Hepatocyte (in vitro differentiated cells): Measurements from ENCODE around the gene UBN1. TPM values are rescaled to one million over a fixed set of nuclear protein-coding genes. Genes with fewer than 3 reads are reported as not detected.

ENCODE experiments used
- DNase-seq: peaks from one replicate; pipeline ENCODE4 v3.0.0-alpha.2; 2016; ENCODE audit warnings: low spot score
- H2AFZ ChIP-seq: fragments of 200-600 bp; sonication (generic); 2 replicates; pipeline ENCODE4 v1.6.0; 2016; ENCODE audit warnings: antibody characterized with exemption, mild to moderate bottlenecking
- H3K27ac ChIP-seq: fragments of 200-600 bp; sonication (generic); 2 replicates; pipeline ENCODE4 v1.5.1; 2016; ENCODE audit warnings: mild to moderate bottlenecking
- H3K27me3 ChIP-seq: fragments of 200-600 bp; sonication (generic); 2 replicates; pipeline ENCODE4 v1.6.1; 2016
- H3K36me3 ChIP-seq: fragments of 200-600 bp; sonication (generic); replicated peaks from 2 replicates; pipeline ENCODE4 v1.5.1; 2016; ENCODE audit warnings: low read depth; ENCODE audit not compliant: insufficient read depth
- H3K4me1 ChIP-seq: fragments of 200-600 bp; sonication (generic); 2 replicates; pipeline ENCODE4 v1.5.1; 2016; ENCODE audit warnings: mild to moderate bottlenecking, moderate library complexity; ENCODE audit not compliant: insufficient read depth
- H3K4me2 ChIP-seq: fragments of 200-600 bp; sonication (generic); 2 replicates; pipeline ENCODE4 v1.6.0; 2016
- H3K4me3 ChIP-seq: fragments of 200-600 bp; sonication (generic); 2 replicates; pipeline ENCODE4 v1.5.1; 2016; ENCODE audit warnings: mild to moderate bottlenecking
- H3K79me2 ChIP-seq: fragments of 200-600 bp; sonication (generic); 2 replicates; pipeline ENCODE4 v1.6.0; 2017; ENCODE audit warnings: mild to moderate bottlenecking
- H3K9me2 ChIP-seq: fragments of 200-600 bp; sonication (generic); replicated peaks from 2 replicates; pipeline ENCODE4 v1.6.0; 2017; ENCODE audit warnings: mild to moderate bottlenecking; ENCODE audit not compliant: insufficient read depth
- H3K9me3 ChIP-seq: fragments of 200-600 bp; sonication (generic); 2 replicates; pipeline ENCODE4 v1.5.1; 2016; ENCODE audit warnings: low read depth, mild to moderate bottlenecking
- H4K20me1 ChIP-seq: fragments of 200-600 bp; sonication (generic); 2 replicates; pipeline ENCODE4 v1.6.0; 2016; ENCODE audit warnings: mild to moderate bottlenecking; ENCODE audit not compliant: insufficient read depth, poor library complexity, severe bottlenecking
- EZH2 ChIP-seq: fragments of 200-600 bp; sonication (generic); IDR thresholded peaks from 2 replicates; pipeline ENCODE4 v1.6.1; 2016; ENCODE audit warnings: antibody characterized with exemption, mild to moderate bottlenecking, borderline replicate concordance
- EZH2phosphoT487 ChIP-seq: fragments of 200-600 bp; sonication (generic); IDR thresholded peaks from one replicate; pipeline ENCODE4 v1.6.1; 2018; ENCODE audit warnings: antibody characterized with exemption, mild to moderate bottlenecking, low read depth, moderate library complexity; ENCODE audit not compliant: unreplicated experiment, severe bottlenecking
- WGBS: methylation state at CpG from one replicate; pipeline ENCODE4 v1.1.6; 2016; ENCODE audit warnings: low lambda C conversion rate; ENCODE audit errors: missing lambda C conversion rate; 5-methylcytosine and 5-hydroxymethylcytosine counted together
- polyA plus RNA-seq: library from polyadenylated mRNA; unstranded; fragments of >200 nt; fragmentation: Nextera tagmentation; extraction: Ambion mirVana; gene quantifications from 2 replicates; pipeline ENCODE4 v1.2.1, GENCODE V29; 2016
- total RNA-seq: library from RNA; depleted of rRNA; stranded (reverse); fragments of >200 nt; gene quantifications from 2 replicates; pipeline ENCODE4 v1.2.3, GENCODE V29; 2014
- TF ChIP-seq, protein P1 (sequence below): fragments of 200-600 bp; sonication (generic); IDR thresholded peaks from 2 replicates; pipeline ENCODE4 v1.5.1; 2016; ENCODE audit warnings: antibody characterized with exemption, mild to moderate bottlenecking; ENCODE audit not compliant: poor library complexity

Gene UBN1
- total and polyA plus RNA-seq, 2 experiments from 2014 or later = 19.1 to 28.1 TPM

DNA sequence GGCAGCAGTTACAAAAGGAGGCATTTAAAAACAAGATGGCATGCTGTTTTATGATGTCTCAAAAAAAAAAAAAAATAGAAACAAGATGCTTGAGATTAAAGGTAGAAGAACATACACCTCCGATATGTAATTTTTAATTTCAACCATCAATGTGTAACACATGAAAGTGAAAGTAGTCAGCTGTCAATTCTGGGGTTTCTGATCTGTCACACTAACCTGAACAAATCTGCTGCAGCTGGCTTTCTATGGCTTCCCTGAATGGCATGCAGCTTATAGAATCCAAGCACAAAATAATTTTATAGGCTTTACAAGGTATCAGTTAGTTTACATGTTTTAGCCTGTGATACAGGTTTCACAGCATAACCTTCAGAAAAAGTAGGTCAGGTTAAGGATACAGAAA lies 13.7 kb upstream of the UBN1 start:
- peaks cover 7% of the 10 kb centered on the region for H4K20me1 ChIP-seq
- no peaks in the 10 kb centered on the region for H3K27me3 ChIP-seq
- no peaks in the 10 kb centered on the region for H3K4me1 ChIP-seq
- no peaks in the 10 kb centered on the region for H3K9me2 ChIP-seq
- peaks cover 22% of the 10 kb centered on the region for H3K79me2 ChIP-seq
- H3K4me2 ChIP-seq = no peak overlapping the region
- TF ChIP-seq EZH2phosphoT487 = no peak
- TF ChIP-seq EZH2 = no peak
- TF ChIP-seq, protein P1, sequence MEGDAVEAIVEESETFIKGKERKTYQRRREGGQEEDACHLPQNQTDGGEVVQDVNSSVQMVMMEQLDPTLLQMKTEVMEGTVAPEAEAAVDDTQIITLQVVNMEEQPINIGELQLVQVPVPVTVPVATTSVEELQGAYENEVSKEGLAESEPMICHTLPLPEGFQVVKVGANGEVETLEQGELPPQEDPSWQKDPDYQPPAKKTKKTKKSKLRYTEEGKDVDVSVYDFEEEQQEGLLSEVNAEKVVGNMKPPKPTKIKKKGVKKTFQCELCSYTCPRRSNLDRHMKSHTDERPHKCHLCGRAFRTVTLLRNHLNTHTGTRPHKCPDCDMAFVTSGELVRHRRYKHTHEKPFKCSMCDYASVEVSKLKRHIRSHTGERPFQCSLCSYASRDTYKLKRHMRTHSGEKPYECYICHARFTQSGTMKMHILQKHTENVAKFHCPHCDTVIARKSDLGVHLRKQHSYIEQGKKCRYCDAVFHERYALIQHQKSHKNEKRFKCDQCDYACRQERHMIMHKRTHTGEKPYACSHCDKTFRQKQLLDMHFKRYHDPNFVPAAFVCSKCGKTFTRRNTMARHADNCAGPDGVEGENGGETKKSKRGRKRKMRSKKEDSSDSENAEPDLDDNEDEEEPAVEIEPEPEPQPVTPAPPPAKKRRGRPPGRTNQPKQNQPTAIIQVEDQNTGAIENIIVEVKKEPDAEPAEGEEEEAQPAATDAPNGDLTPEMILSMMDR = no peak
- H3K9me3 ChIP-seq = no peaks in the 10 kb centered on the region
- no peak for DNase-seq
- no peaks in the 10 kb centered on the region for H3K36me3 ChIP-seq
- H3K27ac ChIP-seq = no peak overlapping the region
- no peak overlapping the region for H2AFZ ChIP-seq
- H3K4me3 ChIP-seq = no peak overlapping the region
- WGBS = 100% methylated on average over 1 of the region's 1 CpG

DNA sequence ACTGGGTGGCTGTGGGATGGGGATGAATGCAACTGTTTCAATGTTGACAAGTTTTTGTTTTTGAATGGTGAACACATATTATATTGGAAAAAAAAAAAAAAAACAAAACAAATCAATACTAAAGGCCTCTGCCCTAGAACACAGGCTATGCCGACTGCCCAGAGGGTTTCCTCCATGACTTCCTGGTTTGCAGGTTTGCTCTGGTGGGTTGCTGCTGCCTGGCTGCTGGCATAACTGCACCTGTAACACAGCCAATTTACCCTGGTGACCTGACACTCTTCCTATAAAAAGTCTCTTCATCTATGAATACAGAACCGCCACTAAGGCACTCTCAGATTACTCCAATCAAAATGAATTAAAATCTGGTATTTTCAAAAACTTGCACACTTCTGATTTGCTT lies 10.6 kb upstream of the UBN1 start:
- TF ChIP-seq, protein P1 = no peak
- TF ChIP-seq EZH2 (no peak), EZH2phosphoT487 (no peak)
- no peak overlapping the region for H3K4me2 ChIP-seq
- H3K27me3 ChIP-seq = no peaks in the 10 kb centered on the region
- H3K9me2 ChIP-seq = no peaks in the 10 kb centered on the region
- WGBS = 90% methylated on average over 2 of the region's 2 CpGs
- peaks cover 7% of the 10 kb centered on the region for H4K20me1 ChIP-seq
- DNase-seq = no peak
- H3K27ac ChIP-seq = no peak overlapping the region
- H3K4me3 ChIP-seq = no peak overlapping the region
- H2AFZ ChIP-seq = no peak overlapping the region
- no peaks in the 10 kb centered on the region for H3K36me3 ChIP-seq
- H3K9me3 ChIP-seq = no peaks in the 10 kb centered on the region
- H3K4me1 ChIP-seq = no peaks in the 10 kb centered on the region
- peaks cover 26% of the 10 kb centered on the region for H3K79me2 ChIP-seq

DNA sequence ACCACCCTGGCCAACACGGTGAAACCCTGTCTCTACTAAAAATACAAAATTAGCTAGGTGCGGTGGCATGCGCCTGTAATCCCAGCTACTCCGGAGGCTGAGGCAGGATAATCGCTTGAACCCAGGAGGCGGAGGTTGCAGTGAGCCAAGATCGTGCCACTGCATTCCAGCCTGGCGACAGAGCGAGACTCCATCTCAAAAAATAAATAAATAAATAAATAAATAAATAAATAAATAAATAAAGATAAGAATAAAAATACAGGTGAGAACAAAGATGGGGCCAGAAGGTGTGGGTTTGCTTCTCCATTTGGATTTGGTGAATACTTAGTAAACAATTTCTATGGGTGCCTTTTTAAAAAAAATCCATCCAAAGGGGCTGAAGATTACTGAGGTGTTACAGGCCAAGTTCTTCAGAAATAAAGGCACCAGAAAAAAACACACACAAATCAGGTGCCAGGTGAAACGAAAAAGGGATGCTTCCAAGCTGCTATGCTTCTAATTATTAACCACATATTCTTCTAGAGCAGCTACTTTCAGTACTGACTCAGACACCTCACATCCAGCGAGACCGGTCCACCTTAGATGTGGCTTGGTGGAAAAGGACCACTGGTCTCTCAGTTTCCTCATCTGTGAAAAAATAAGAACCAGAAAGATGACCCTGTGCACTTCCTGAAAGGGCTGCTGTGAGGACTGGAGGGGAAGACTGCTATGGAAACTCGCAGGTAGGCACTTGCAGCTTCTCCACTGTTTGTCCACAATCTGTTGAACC lies 9.4 kb upstream of the UBN1 start:
- no peak overlapping the region for H2AFZ ChIP-seq
- no peaks in the 10 kb centered on the region for H3K4me1 ChIP-seq
- no peak overlapping the region for H3K4me3 ChIP-seq
- no peak for DNase-seq
- no peaks in the 10 kb centered on the region for H3K27me3 ChIP-seq
- TF ChIP-seq, protein P1 = no peak
- TF ChIP-seq EZH2phosphoT487 (no peak), EZH2 (no peak)
- H4K20me1 ChIP-seq = peaks cover 3% of the 10 kb centered on the region
- WGBS = 90% methylated on average over 13 of the region's 13 CpGs
- H3K27ac ChIP-seq = no peak overlapping the region
- H3K79me2 ChIP-seq = peaks cover 35% of the 10 kb centered on the region
- no peak overlapping the region for H3K4me2 ChIP-seq
- no peaks in the 10 kb centered on the region for H3K9me2 ChIP-seq
- H3K9me3 ChIP-seq = no peaks in the 10 kb centered on the region
- H3K36me3 ChIP-seq = no peaks in the 10 kb centered on the region

DNA sequence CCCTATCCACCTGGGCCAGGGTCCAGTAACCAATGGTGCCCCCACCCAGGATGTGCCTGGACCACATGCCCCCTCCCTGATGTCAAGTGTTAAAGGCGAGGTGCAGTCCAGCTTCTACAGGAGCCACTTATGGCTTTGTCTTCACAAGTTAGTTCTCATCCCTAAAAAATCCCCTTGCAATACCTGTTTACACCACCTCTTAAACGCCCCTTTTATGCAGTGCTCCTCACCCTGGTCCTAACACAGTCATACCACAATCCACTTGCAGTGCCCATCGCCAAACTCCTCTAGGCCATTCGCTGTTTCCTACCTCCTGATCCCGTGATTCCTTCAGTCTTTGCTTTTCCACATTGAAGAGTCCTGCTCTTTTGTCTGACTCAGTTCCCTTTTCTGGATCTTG lies 7.3 kb upstream of the UBN1 start:
- H3K27ac ChIP-seq = no peak overlapping the region
- TF ChIP-seq EZH2 = no peak
- TF ChIP-seq, protein P1 = no peak
- peaks cover 51% of the 10 kb centered on the region for H3K79me2 ChIP-seq
- H3K4me2 ChIP-seq = no peak overlapping the region
- H3K9me3 ChIP-seq = no peaks in the 10 kb centered on the region
- no peak overlapping the region for H2AFZ ChIP-seq
- H4K20me1 ChIP-seq = no peaks in the 10 kb centered on the region
- H3K27me3 ChIP-seq = no peaks in the 10 kb centered on the region
- no peaks in the 10 kb centered on the region for H3K9me2 ChIP-seq
- DNase-seq = no peak
- no peak overlapping the region for H3K4me3 ChIP-seq
- H3K36me3 ChIP-seq = no peaks in the 10 kb centered on the region
- 95% methylated on average over 5 of the region's 5 CpGs for WGBS
- no peaks in the 10 kb centered on the region for H3K4me1 ChIP-seq
